Measurements from ENCODE around the gene KAT6B. TPM values are rescaled to one million over a fixed set of nuclear protein-coding genes. Genes with fewer than 3 reads are reported as not detected.
A peak's percentile ranks its signal among the peaks of the same experiment; 100 is the strongest.

Gene KAT6B
- total RNA-seq, 2 experiments from 2014 or later: 22.2 to 23.4 TPM

DNA sequence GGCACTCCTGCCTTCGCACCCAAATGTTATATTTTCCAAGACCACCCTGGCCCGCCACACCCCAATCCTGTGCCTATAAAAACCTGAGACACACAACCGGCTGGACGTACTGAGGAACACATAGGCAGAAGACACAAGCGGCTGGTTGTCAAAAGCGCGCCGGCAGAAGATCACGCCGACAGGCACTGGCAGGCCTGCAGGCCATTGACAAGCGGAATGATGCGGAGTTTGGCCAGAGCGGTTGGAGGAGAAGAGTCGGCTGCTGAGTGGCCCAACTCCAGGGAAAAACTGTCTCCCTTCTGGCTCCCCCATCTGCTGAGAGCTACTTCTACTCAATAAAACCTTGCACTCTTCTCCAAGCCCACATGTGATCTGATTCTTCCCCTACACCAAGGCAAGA, 245.4 kb downstream of the KAT6B start:
- Mint-ChIP-seq H3K9me3 (no peaks in the 10 kb centered on the region), H3K27me3 (no peaks in the 10 kb centered on the region), H3K4me1 (peaks cover 8% of the 10 kb centered on the region), H3K36me3 (no peaks in the 10 kb centered on the region), H3K4me3 (no peak overlapping the region), H3K27ac (no peak overlapping the region)
- no peak for DNase-seq

DNA sequence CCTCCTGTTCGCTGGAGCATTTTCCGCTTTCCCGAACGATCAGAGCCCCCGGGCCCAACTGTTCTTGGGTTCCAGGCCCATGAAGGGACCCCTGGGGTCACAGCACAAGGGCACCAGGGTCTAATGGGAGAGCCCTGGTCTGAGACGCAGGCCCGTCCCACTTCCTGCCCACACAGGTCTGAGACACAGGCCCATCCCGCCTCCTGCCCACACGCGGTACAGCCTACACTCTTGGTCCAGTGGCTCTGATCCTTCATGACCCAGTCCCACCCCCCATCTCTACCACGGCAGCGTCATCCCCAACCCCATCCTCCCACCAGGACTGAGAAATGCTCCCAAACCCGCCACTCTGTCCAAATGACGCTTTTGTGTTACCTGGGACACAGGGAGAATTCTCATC, 246.3 kb downstream of the KAT6B start:
- no peak overlapping the region for H3K4me3 Mint-ChIP-seq
- no peak overlapping the region for H3K27ac Mint-ChIP-seq
- peaks cover 8% of the 10 kb centered on the region for H3K4me1 Mint-ChIP-seq
- H3K36me3 Mint-ChIP-seq: no peaks in the 10 kb centered on the region
- no peaks in the 10 kb centered on the region for H3K9me3 Mint-ChIP-seq
- H3K27me3 Mint-ChIP-seq: no peaks in the 10 kb centered on the region
- no peak for DNase-seq

DNA sequence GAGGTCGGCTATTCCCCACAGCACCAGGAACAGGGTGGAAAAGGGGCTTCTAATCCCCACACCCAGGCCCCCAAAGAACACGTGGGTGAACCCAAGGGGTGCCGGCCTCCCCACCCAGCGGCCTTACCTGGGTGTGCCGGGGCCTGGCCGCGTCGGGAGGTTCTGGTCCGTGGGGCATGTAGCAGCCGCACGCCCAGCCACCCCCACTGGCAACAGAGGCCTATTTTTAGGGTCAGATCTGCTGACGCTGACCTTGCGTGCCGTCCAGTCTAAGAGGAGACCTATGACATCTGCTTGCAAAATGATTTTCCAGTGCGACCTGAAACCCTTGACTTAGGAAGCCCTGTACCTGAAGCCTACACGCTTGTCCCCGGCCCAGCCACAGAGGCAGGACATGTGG, 247.0 kb downstream of the KAT6B start:
- no peak for DNase-seq
- H3K36me3 Mint-ChIP-seq: no peaks in the 10 kb centered on the region
- no peak overlapping the region for H3K27ac Mint-ChIP-seq
- peaks cover 8% of the 10 kb centered on the region for H3K4me1 Mint-ChIP-seq
- H3K9me3 Mint-ChIP-seq: no peaks in the 10 kb centered on the region
- H3K27me3 Mint-ChIP-seq: no peaks in the 10 kb centered on the region
- H3K4me3 Mint-ChIP-seq: no peak overlapping the region

DNA sequence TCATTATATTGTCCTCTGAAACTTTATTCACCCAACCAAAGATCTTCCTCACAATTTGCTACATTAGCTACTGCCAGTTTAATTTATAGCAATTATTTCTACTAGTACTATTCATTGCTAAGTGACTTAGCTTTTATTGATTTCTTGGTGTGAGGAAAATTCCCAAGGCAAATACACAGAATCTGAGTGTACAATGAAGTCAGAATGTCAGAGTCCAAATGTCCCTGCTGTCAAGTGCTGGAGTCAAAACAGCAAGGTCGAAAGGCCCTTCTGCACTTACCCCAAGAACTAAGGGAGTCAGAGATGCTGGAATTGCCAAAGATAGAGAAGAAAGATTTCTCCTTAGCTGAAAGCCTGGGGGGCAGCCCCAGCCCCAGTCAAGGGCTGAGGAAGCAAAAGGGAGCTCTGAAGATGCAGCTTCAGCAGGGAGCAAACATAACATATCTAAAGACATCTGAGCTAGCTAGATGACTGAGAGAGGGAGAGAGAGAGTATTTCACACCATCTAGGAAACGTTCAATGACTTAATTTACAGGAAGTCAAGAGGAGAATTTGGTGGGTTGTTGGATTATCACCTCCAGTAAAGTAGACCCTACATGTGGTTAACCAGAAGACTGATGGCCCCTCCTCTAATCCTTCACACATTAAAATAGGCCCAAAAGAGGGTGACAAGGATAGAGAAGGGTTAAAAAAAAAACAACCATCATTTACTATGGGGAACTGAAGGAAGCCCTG, 248.5 kb downstream of the KAT6B start:
- Mint-ChIP-seq H3K4me3 (no peak overlapping the region), H3K27me3 (no peaks in the 10 kb centered on the region), H3K9me3 (no peaks in the 10 kb centered on the region), H3K4me1 (peaks cover 8% of the 10 kb centered on the region), H3K36me3 (no peaks in the 10 kb centered on the region), H3K27ac (peak overlapping the region; percentile 54)
- no peak for DNase-seq

DNA sequence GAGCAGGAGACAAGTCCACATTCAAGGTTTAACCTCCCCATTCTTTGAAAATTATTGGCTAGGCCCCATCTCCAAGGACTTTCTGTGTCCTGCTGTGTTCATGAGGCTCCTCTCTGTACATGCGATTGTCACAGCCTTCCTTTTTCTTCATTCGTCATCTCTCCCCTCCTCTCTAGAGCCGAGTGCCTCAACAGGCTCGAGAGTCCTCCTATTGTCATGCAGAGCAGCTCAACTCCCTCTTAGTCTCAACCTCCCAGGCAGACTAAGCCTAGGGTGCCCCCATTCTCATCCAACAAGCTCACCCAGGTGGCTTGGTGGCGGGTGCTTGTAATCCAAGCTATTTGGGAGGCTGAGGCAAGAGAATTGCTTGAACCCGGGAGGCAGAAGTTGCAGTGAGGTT, 249.9 kb downstream of the KAT6B start:
- peaks cover 8% of the 10 kb centered on the region for H3K4me1 Mint-ChIP-seq
- peaks cover 3% of the 10 kb centered on the region for H3K9me3 Mint-ChIP-seq
- H3K4me3 Mint-ChIP-seq: no peak overlapping the region
- no peak overlapping the region for H3K27ac Mint-ChIP-seq
- no peaks in the 10 kb centered on the region for H3K27me3 Mint-ChIP-seq
- no peak for DNase-seq
- no peaks in the 10 kb centered on the region for H3K36me3 Mint-ChIP-seq

DNA sequence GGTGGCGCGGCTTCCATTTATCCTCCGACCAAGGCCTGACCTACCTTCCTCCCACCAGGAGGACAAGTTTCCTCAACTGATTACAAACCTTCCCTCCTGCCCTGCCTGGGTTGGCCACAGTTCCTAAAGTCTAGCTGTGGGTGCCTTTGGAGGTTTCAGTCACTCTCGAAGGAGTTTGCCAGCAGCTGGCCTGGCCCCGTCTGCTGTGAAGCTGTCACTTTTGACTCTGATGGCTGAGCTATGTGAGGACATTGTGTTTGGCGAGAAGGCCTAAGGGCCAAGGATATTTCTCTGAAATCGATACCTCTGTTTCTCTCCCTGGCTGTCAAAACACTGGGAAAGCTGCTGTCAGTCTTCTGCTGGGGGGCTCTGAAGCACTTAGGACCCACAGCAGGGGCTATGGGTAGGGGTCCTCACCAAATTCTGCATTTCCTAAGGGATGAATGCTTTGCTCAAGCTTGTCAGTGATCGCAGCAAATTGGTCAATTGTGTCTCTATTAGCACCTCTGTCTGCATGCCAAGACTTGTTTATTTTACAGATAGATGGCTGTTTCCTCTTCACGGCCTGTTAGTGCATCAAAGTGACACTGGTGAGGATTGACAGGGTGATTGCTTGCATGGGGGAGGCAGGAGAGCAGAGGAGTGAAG, 253.2 kb downstream of the KAT6B start:
- H3K27me3 Mint-ChIP-seq: no peaks in the 10 kb centered on the region
- peaks cover 8% of the 10 kb centered on the region for H3K4me1 Mint-ChIP-seq
- H3K9me3 Mint-ChIP-seq: peaks cover 6% of the 10 kb centered on the region
- no peaks in the 10 kb centered on the region for H3K36me3 Mint-ChIP-seq
- no peak overlapping the region for H3K27ac Mint-ChIP-seq
- no peak for DNase-seq
- H3K4me3 Mint-ChIP-seq: no peak overlapping the region

DNA sequence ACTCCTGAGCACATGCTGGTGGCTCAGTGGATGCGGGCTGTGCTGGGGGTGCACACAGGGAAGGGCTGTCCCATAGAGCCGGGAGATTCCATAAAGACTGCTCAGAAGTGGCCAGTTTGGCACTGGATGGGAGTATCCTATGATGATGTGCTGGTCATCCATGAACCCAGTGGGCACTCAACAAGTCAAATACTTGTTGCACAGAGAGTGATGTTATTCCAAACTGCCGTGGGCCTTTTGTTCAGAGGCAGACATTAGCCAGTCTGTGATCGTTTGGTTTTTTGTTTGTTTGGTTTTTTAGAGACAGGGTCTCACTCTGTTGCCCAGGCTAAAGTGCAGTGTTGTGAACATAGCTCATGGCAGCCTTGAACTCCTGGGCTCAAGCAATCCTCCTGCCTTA, 254.2 kb downstream of the KAT6B start:
- Mint-ChIP-seq H3K4me1 (no peaks in the 10 kb centered on the region), H3K9me3 (peaks cover 6% of the 10 kb centered on the region), H3K4me3 (no peak overlapping the region), H3K27ac (no peak overlapping the region), H3K27me3 (no peaks in the 10 kb centered on the region), H3K36me3 (no peaks in the 10 kb centered on the region)
- DNase-seq: no peak

DNA sequence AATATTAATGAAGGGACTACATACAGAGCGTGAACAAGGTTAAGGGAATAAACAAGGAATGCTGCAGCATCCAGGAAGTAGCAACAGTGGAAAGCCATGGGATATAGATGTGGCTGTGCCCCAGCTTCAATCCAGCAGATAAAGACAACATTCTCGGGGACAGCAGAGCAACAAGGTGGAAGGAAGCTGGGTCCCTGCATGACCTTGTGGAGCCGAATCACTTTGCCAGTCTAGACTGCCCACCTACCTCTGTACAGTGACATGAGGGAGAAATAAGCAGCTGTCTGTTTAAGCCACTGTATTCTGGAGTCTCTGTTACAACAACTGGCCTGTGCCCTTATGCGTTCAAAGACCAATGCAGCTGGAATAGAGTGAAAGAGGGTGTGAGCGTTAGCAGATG, 255.0 kb downstream of the KAT6B start:
- Mint-ChIP-seq H3K27me3 (no peaks in the 10 kb centered on the region), H3K9me3 (peaks cover 6% of the 10 kb centered on the region), H3K36me3 (no peaks in the 10 kb centered on the region), H3K4me3 (no peak overlapping the region), H3K27ac (no peak overlapping the region), H3K4me1 (no peaks in the 10 kb centered on the region)
- DNase-seq: no peak

Data from activated naive CD8-positive, alpha-beta T cell treated with anti-CD3 and anti-CD28 coated beads for 36 hours (primary cell).